Right lobe of liver (tissue), 6 donors: Measurements from ENCODE around the gene SIK1. TPM values are rescaled to one million over a fixed set of nuclear protein-coding genes. Genes with fewer than 3 reads are reported as not detected.

ENCODE experiments used
- ATAC-seq, 4 donors: fragments of 200-7000 bp; cut with Tn5 transposase; one replicate each; pipeline ENCODE4 v1.9.1; 2020; ENCODE audit warnings: mild to moderate bottlenecking in 4 of 4, moderate library complexity in 4 of 4
- DNase-seq, 3 donors: peaks; one replicate each; pipeline ENCODE4 v3.0.0-alpha.2; 2020
- H3K27ac ChIP-seq, 3 donors: fragments of 200-600 bp; one replicate each; pipeline ENCODE4 v1.8.0; 2022
- H3K27me3 ChIP-seq, 2 donors: fragments of 200-600 bp; one replicate each; pipeline ENCODE4 v1.8.0; 2022
- H3K36me3 ChIP-seq, 4 donors: fragments of 200-600 bp; sonication (generic) in 1 of 4; one replicate each; pipeline versions ENCODE4 v1.5.1 to v1.8.0; 2017 to 2022; ENCODE audit warnings: control low read depth in 1 of 4
- H3K4me1 ChIP-seq, 4 donors: fragments of 200-600 bp; sonication (generic) in 1 of 4; one replicate each; pipeline versions ENCODE4 v1.5.1 to v1.8.0; 2017 to 2022; ENCODE audit warnings: control low read depth in 1 of 4
- H3K4me3 ChIP-seq, 3 donors: fragments of 200-600 bp; one replicate each; pipeline ENCODE4 v1.8.0; 2022
- H3K9me3 ChIP-seq, 4 donors: fragments of 200-600 bp; sonication (generic) in 1 of 4; one replicate each; pipeline versions ENCODE4 v1.5.1 to v1.8.0; 2017 to 2022; ENCODE audit warnings: control low read depth in 1 of 4
- CTCF ChIP-seq, 4 donors: fragments of 200-600 bp in 3 of 4; fragments of 450-650 bp in 1 of 4; IDR thresholded peaks; one replicate each; pipeline versions ENCODE4 v1.5.1 to v1.8.0; 2016 to 2022; ENCODE audit warnings: antibody characterized with exemption in 4 of 4, mild to moderate bottlenecking in 2 of 4
- POLR2A ChIP-seq: fragments of 450-650 bp; IDR thresholded peaks from one replicate; pipeline ENCODE4 v1.6.1; 2017; ENCODE audit warnings: antibody characterized with exemption, mild to moderate bottlenecking
- WGBS: methylation state at CpG from one replicate; pipeline ENCODE4 v1.1.6; 2018; ENCODE audit warnings: low coverage, low lambda C conversion rate; ENCODE audit not compliant: insufficient coverage; ENCODE audit errors: missing lambda C conversion rate; 5-methylcytosine and 5-hydroxymethylcytosine counted together
- intact Hi-C, 2 donors: fragments of 100-400 bp; cut with DNase I; formaldehyde crosslinking; loops; one replicate each; pipeline versions ENCODE4 v1.11.2 to v1.14.1; 2022
- total RNA-seq, 6 experiments: library from RNA; depleted of rRNA in 2 of 6; stranded (reverse); fragments of >200 nt in 2 of 6; fragmentation: NEBNext Ultra II Directional in 3 of 6; extraction: Animal tissue kit (Norgen Biotek cat#: 25700) in 3 of 6; gene quantifications; one replicate each; pipeline versions ENCODE4 v1.1.0 to v1.2.4, GENCODE V29; 2016 to 2023
- donor health status: DM: no; HTN: yes; CAD: no.
- donor health status: DM: no; HTN: no; CAD: no.
- donor health status: DM: no; HTN: no; CAD: no.
- donor health status: DM: no; HTN: yes; CAD: no.
- donor health status: DM: no; HTN: yes; CAD: no.

SIK1 gene
- total RNA-seq, 6 experiments from 2014 or later, result 4.2 to 44.4 (median 23.9) TPM

- DNase-seq, result peak in 1 of 3 donors; percentile 17
- intact Hi-C loops, result no loop called here
- Histone ChIP-seq H3K36me3 (no peaks in the 10 kb centered on the region), H3K9me3 (no peaks in the 10 kb centered on the region), H3K4me3 (no peak overlapping the region), H3K27me3 (no peaks in the 10 kb centered on the region), H3K27ac (no peak overlapping the region), H3K4me1 (no peaks in the 10 kb centered on the region)
- 79% methylated on average over 12 of the region's 19 CpGs for WGBS
- TF ChIP-seq POLR2A (no peak), CTCF (IDR thresholded peaks at IDR 0.05) (no peak)
- ATAC-seq, result no peak
Observed at GRCh38 chr21:43366656-43367055, 60.3 kb downstream of the SIK1 start.

- TF ChIP-seq CTCF (IDR thresholded peaks at IDR 0.05) (no peak), POLR2A (no peak)
Observed at GRCh38 chr21:43365611-43366426, 61.1 kb downstream of the SIK1 start.

GRCh38 chr21:43364851-43365424 is 62.0 kb downstream of the SIK1 start:
- Histone ChIP-seq H3K4me3 (no peak overlapping the region), H3K9me3 (no peaks in the 10 kb centered on the region), H3K36me3 (no peaks in the 10 kb centered on the region), H3K4me1 (no peaks in the 10 kb centered on the region), H3K27ac (no peak overlapping the region), H3K27me3 (no peaks in the 10 kb centered on the region)
- TF ChIP-seq CTCF (IDR thresholded peaks at IDR 0.05), result no peak
- TF ChIP-seq POLR2A, result no peak
- DNase-seq (peak in 1 of 3 donors; percentile 15), ATAC-seq (no peak)
- intact Hi-C loops, result no loop called here
- WGBS, result 73% methylated on average over 7 of the region's 18 CpGs

More at GRCh38 chr21:43365611-43366426, 61.1 kb downstream of the SIK1 start:
- WGBS, result 65% methylated on average over 12 of the region's 20 CpGs
- DNase-seq (peak in 1 of 3 donors; percentile 17), ATAC-seq (no peak)
- H3K27ac ChIP-seq, result no peak overlapping the region
- H3K4me1 ChIP-seq, result no peaks in the 10 kb centered on the region
- intact Hi-C loops, result no loop called here
- H3K4me3 ChIP-seq, result no peak overlapping the region
- no peaks in the 10 kb centered on the region for H3K27me3 ChIP-seq
- no peaks in the 10 kb centered on the region for H3K36me3 ChIP-seq
- H3K9me3 ChIP-seq, result no peaks in the 10 kb centered on the region

Other genes starting within 250 kb of the SIK1 start
- under 1 TPM in 4 of 6 experiments, not detected in 2; 0.25 to 0.62 (median 0.37) TPM for gene HSF2BP, start 232.4 kb upstream of the SIK1 start, total RNA-seq
- 10 to 100 TPM in 2 of 6 experiments, 1 to 10 TPM in 4; 8.0 to 17.0 (median 9.8) TPM for gene RRP1B, start 232.4 kb upstream of the SIK1 start, total RNA-seq